Measurements from ENCODE around the gene SLC66A3. TPM values are rescaled to one million over a fixed set of nuclear protein-coding genes. Genes with fewer than 3 reads are reported as not detected.

The SLC66A3 gene
- total and polyA plus RNA-seq, 2 donors (not counting 3 experiments of a cell fraction or from before 2014, with no cell fraction given), result 14.3 to 31.4 TPM

DNA sequence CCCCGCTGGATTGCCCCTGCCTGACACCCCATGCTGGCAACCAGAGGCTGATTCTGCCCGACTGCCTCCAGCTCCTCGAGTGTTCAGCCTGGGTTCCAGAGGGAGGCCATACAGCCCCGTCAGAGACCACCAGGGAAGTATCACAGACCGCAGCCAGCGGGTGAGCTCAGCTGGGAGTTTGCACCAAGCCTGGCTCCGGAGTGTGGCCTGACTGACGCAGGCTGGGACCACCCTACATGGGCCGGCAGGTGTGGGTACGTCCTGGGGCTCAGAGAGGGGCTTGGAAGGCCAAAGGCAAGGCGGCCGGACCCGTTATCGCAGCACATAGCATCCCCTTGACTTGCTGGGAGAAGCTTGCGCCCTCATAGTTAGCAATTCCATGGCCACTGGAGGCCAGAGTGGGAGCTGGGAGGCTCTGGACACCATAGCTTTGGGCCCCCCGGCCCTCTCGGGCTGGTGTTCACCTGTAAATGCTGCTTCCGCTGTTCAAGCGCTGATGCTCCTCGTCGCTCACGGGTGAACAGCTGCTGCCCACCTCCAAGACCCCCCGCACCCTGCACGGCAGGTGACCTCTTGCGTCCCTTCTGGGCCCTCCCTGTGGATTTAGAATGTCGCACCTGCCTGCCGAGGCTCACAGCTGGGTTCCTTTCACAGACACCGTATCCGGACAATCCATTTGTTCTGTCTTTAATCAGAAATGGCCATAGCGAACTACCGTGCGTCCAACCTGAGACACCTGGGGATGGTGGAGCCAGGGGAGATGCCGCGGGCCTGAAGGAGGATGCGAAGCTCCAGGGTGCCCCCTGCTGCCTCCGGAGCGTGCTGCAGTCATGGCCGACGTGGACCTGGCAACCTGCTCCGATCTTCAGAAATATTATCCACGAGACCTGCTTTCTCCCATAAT, 31.2 kb upstream of the SLC66A3 start:
- no peaks in the 10 kb centered on the region for H4K20me1 ChIP-seq (replicated peaks; ENCODE audit: control insufficient read depth, extremely low read depth, insufficient read depth, low read length)

More for the DNA sequence above, 31.2 kb upstream of the SLC66A3 start:
- Histone ChIP-seq H3K79me2 (ENCODE audit: control insufficient read depth, insufficient read depth, low read length) (no peaks in the 10 kb centered on the region), H3K4me1 (ENCODE audit: control insufficient read depth, extremely low read depth, insufficient read depth, low read length) (peaks cover 10% of the 10 kb centered on the region), H3K9me3 (replicated peaks; ENCODE audit: control insufficient read depth, insufficient read depth, low read length) (no peaks in the 10 kb centered on the region), H3K27me3 (ENCODE audit: control insufficient read depth in 2 of 2, insufficient read depth in 2 of 2, low read length in 2 of 2) (peaks cover 0 to 1% of the 10 kb centered on the region in 2 experiments), H3K27ac (ENCODE audit: insufficient read depth, low read depth, low read length) (no peak overlapping the region), H3K4me3 (replicated peaks in 1 of 3; ENCODE audit: insufficient read depth in 1 of 3, low read depth in 1 of 3, low read length in 3 of 3) (no peak overlapping the region), H3K9ac (replicated peaks; ENCODE audit: extremely low read depth, insufficient read depth, low read length) (no peak overlapping the region), H3K36me3 (ENCODE audit: control insufficient read depth in 2 of 2, extremely low read depth in 1 of 2, insufficient read depth in 2 of 2, low read length in 2 of 2) (no peaks in the 10 kb centered on the region), H3K4me2 (ENCODE audit: insufficient read depth, low read length) (no peak overlapping the region), H2AFZ (ENCODE audit: low read depth, low read length) (no peak overlapping the region), H3K9me1 (replicated peaks; ENCODE audit: control insufficient read depth, extremely low read depth, insufficient read depth, low read length) (no peaks in the 10 kb centered on the region)
- intact Hi-C loops (cut with micrococcal nuclease) (loop anchor here (1.0 kb wide), 3 partner anchors 51 to 292 kb away; partner anchors contain the start of gene KCNF1), dilution Hi-C loops (cut with MboI; ENCODE audit: extremely low pct_ligation_motif_present, low sequenced_read_pairs) (no loop called here)
- DNase-seq (ENCODE audit: low read depth, low spot score), result peak; percentile 52
- BruUV-seq (replicated peaks), result no TSS peak
- ChIA-PET CTCF (interaction anchor here (0.6 to 22.0 kb wide), 22 partner anchors 9 to 460 kb away, joined by 3 to 738 read pairs (median 4); partner anchors contain the start of genes KCNF1 and PDIA6), POLR2A (no interaction called here)
- peak; percentile 79 for FAIRE-seq
- TF ChIP-seq MYC (IDR thresholded peaks at IDR 0.05; ENCODE audit: low read depth, low read length), result no peak
- peak; percentile 85 to 94 for TF ChIP-seq CTCF (IDR thresholded peaks at IDR 0.05; ENCODE audit: extremely low read depth in 1 of 2, insufficient read depth in 1 of 2, low read depth in 1 of 2, low read length in 2 of 2)
